GM23248 (cell line): ENCODE measurements around the gene KCNQ5.

ENCODE experiments used
- EZH2 ChIP-seq: fragments of 200-600 bp; sonication (generic); IDR thresholded peaks from 2 replicates; pipeline ENCODE4 v1.6.1; 2018; ENCODE audit warnings: antibody characterized with exemption, mild to moderate bottlenecking; ENCODE audit not compliant: insufficient read depth, poor library complexity, severe bottlenecking
- EZH2phosphoT487 ChIP-seq: fragments of 200-600 bp; sonication (generic); IDR thresholded peaks from 2 replicates; pipeline ENCODE4 v1.6.1; 2018; ENCODE audit warnings: antibody characterized with exemption, moderate library complexity, mild to moderate bottlenecking, low read depth; ENCODE audit not compliant: insufficient read depth

DNA sequence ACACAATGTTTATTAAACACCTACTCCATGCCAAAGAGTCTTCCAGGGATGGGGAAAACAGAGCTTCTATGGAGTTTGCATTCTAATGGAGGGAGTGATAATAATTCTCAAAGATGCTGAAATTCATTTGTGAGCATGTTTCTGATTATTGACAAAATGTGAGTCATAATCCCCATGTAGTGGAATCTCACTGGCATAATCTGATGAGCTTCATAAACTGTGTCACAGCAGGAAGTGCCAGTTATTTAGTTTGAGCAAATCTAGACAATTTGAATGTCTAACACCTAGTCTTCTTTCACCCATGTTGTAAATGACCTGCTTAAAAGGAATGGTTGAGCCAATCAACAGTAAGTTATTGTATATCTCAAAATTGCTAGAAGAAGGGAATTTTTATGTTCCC lies 95.1 kb downstream of the KCNQ5 start:
- TF ChIP-seq EZH2 (no peak), EZH2phosphoT487 (no peak)
